Measurements from ENCODE around the gene SARM1. TPM values are rescaled to one million over a fixed set of nuclear protein-coding genes. Genes with fewer than 3 reads are reported as not detected.

Gene SARM1
- total RNA-seq, 1 experiment from 2014 or later = 7.3 TPM

GRCh38 chr17:28325211-28325610, 46.3 kb upstream of the SARM1 start:
- H3F3A ChIP-seq (ENCODE audit: insufficient read depth, low read depth) = peaks cover 8% of the 10 kb centered on the region; the same call in 1 of the 2 replicates
- peaks cover 55% of the 10 kb centered on the region for H3K79me2 ChIP-seq (ENCODE audit: low read depth)
- ChIA-PET POLR2A (ENCODE audit: unreplicated experiment) (interaction anchor here (0.6 kb wide), 1 partner anchor 44 kb away, joined by 5 read pairs; no protein-coding TSS in a partner anchor), CTCF (no interaction called here)
- H3K27me3 ChIP-seq (ENCODE audit: insufficient read depth, low read depth) = no peaks in the 10 kb centered on the region
- H3K36me3 ChIP-seq (ENCODE audit: low read depth) = peaks cover 8% of the 10 kb centered on the region; the same call in 1 of the 2 replicates
- BruUV-seq (replicated peaks) = no TSS peak
- no peak overlapping the region; the same call in 1 of the 2 replicates for H3K4me3 ChIP-seq
- H3K4me2 ChIP-seq = peak overlapping the region; percentile 63
- no peak overlapping the region for H2AFZ ChIP-seq
- no peak for DNase-seq
- intact Hi-C loops (cut with micrococcal nuclease; ENCODE audit: unreplicated experiment) = no loop called here
- no peaks in the 10 kb centered on the region for H4K20me1 ChIP-seq (ENCODE audit: insufficient read depth)
- peaks cover 75% of the 10 kb centered on the region for H3K4me1 ChIP-seq (replicated peaks; ENCODE audit: insufficient read depth)
- TF ChIP-seq EZH2 (IDR thresholded peaks at IDR 0.05; ENCODE audit: low read depth) = no peak
- no peaks in the 10 kb centered on the region for H3K9me3 ChIP-seq (ENCODE audit: insufficient read depth, low read depth)
- peak overlapping the region; percentile 56 for H3K27ac ChIP-seq
- no peaks in the 10 kb centered on the region for H3K9me2 ChIP-seq (ENCODE audit: insufficient read depth)

DNA sequence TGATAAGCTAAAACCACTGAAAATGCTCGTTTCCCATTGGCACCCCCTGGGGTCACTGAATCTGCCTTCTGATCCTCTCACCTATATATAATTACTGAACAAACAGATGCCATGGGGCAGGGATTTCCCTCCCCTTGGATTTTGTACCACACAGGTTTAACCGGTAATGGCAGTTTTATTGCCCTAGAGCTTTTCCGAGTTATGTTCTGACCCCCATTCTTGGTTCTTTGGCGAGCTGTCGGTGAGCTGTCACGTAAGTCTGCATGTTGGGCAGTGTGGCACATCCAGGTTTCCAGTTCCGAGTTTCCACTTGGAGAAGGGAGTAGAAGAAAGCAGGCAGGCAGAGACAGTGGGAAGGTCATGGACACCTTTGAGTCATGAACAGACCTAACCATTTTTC, 45.4 kb upstream of the SARM1 start:
- Histone ChIP-seq H3K79me2 (ENCODE audit: low read depth) (peaks cover 46% of the 10 kb centered on the region), H3K9me3 (ENCODE audit: insufficient read depth, low read depth) (no peaks in the 10 kb centered on the region), H3F3A (ENCODE audit: insufficient read depth, low read depth) (peaks cover 8% of the 10 kb centered on the region; the same call in 1 of the 2 replicates), H3K9me2 (ENCODE audit: insufficient read depth) (no peaks in the 10 kb centered on the region), H3K4me2 (peak overlapping the region; percentile 63), H3K27me3 (ENCODE audit: insufficient read depth, low read depth) (no peaks in the 10 kb centered on the region), H4K20me1 (ENCODE audit: insufficient read depth) (no peaks in the 10 kb centered on the region), H2AFZ (no peak overlapping the region), H3K27ac (peak overlapping the region; percentile 56), H3K36me3 (ENCODE audit: low read depth) (peaks cover 8% of the 10 kb centered on the region; the same call in 1 of the 2 replicates), H3K4me3 (peak overlapping the region; percentile 8; the same call in 1 of the 2 replicates), H3K4me1 (replicated peaks; ENCODE audit: insufficient read depth) (peaks cover 67% of the 10 kb centered on the region)
- CTCF ChIA-PET = interaction anchor here (0.6 to 0.9 kb wide), 2 partner anchors 15 to 92 kb away, joined by 3 to 4 read pairs; no protein-coding TSS in a partner anchor
- no TSS peak for BruUV-seq (replicated peaks)
- peak; percentile 65 to 91 for DNase-seq
- intact Hi-C loops (cut with micrococcal nuclease; ENCODE audit: unreplicated experiment) = loop anchor here (2.0 kb wide), 1 partner anchor 437 kb away; no protein-coding TSS in a partner anchor
- TF ChIP-seq, protein P1, sequence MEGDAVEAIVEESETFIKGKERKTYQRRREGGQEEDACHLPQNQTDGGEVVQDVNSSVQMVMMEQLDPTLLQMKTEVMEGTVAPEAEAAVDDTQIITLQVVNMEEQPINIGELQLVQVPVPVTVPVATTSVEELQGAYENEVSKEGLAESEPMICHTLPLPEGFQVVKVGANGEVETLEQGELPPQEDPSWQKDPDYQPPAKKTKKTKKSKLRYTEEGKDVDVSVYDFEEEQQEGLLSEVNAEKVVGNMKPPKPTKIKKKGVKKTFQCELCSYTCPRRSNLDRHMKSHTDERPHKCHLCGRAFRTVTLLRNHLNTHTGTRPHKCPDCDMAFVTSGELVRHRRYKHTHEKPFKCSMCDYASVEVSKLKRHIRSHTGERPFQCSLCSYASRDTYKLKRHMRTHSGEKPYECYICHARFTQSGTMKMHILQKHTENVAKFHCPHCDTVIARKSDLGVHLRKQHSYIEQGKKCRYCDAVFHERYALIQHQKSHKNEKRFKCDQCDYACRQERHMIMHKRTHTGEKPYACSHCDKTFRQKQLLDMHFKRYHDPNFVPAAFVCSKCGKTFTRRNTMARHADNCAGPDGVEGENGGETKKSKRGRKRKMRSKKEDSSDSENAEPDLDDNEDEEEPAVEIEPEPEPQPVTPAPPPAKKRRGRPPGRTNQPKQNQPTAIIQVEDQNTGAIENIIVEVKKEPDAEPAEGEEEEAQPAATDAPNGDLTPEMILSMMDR (conservative IDR thresholded peaks at IDR 0.05) = no peak
- POLR2A ChIA-PET (ENCODE audit: unreplicated experiment) = interaction anchor here (0.5 to 1.4 kb wide), 5 partner anchors 8 to 75 kb away, joined by 4 to 8 read pairs (median 5); partner anchors contain the start of genes IFT20, POLDIP2 and TNFAIP1

- no peak overlapping the region for H2AFZ ChIP-seq
- no peaks in the 10 kb centered on the region for H4K20me1 ChIP-seq (ENCODE audit: insufficient read depth)
- no peaks in the 10 kb centered on the region for H3K9me3 ChIP-seq (ENCODE audit: insufficient read depth, low read depth)
- no peak overlapping the region; the same call in 1 of the 2 replicates for H3K4me2 ChIP-seq
- ChIA-PET POLR2A (ENCODE audit: unreplicated experiment) (interaction anchor here (1.4 kb wide), 1 partner anchor 8 kb away, joined by 5 read pairs; the partner anchor contains the start of genes IFT20 and TNFAIP1), CTCF (no interaction called here)
- peaks cover 67% of the 10 kb centered on the region for H3K4me1 ChIP-seq (replicated peaks; ENCODE audit: insufficient read depth)
- DNase-seq = no peak
- no peak overlapping the region for H3K4me3 ChIP-seq
- no peaks in the 10 kb centered on the region for H3K9me2 ChIP-seq (ENCODE audit: insufficient read depth)
- TSS peak; percentile 20 for BruUV-seq (replicated peaks)
- H3K36me3 ChIP-seq (ENCODE audit: low read depth) = peaks cover 8% of the 10 kb centered on the region; the same call in 1 of the 2 replicates
- intact Hi-C loops (cut with micrococcal nuclease; ENCODE audit: unreplicated experiment) = loop anchor here (2.0 kb wide), 1 partner anchor 438 kb away; no protein-coding TSS in a partner anchor
- H3K27ac ChIP-seq = no peak overlapping the region
- no peaks in the 10 kb centered on the region for H3K27me3 ChIP-seq (ENCODE audit: insufficient read depth, low read depth)
- H3F3A ChIP-seq (ENCODE audit: insufficient read depth, low read depth) = peaks cover 8% of the 10 kb centered on the region; the same call in 1 of the 2 replicates
- TF ChIP-seq, protein P1 (conservative IDR thresholded peaks at IDR 0.05) = no peak
- TF ChIP-seq EZH2 (IDR thresholded peaks at IDR 0.05; ENCODE audit: low read depth) = no peak
- peaks cover 36% of the 10 kb centered on the region for H3K79me2 ChIP-seq (ENCODE audit: low read depth)
Observed at GRCh38 chr17:28327031-28327607, 44.4 kb upstream of the SARM1 start.

Data from PC-9 (cell line).